Fibroblast of mammary gland (primary cell): ENCODE data around the gene SFI1.

ENCODE experiments used
- DNase-seq: peaks from one replicate; pipeline ENCODE4 v3.0.0-alpha.2; 2010; ENCODE audit warnings: low read depth
- H3K4me3 ChIP-seq: 2 replicates; pipeline ENCODE4 v1.5.1; 2011; ENCODE audit warnings: low read depth, mild to moderate bottlenecking, low read length, moderate library complexity; ENCODE audit not compliant: control insufficient read depth
- CTCF ChIP-seq: conservative IDR thresholded peaks from 2 replicates; pipeline ENCODE4 v1.5.1; 2011; ENCODE audit warnings: low read depth, low read length, inconsistent platforms; ENCODE audit not compliant: control insufficient read depth, insufficient read depth

The SFI1 gene

DNA sequence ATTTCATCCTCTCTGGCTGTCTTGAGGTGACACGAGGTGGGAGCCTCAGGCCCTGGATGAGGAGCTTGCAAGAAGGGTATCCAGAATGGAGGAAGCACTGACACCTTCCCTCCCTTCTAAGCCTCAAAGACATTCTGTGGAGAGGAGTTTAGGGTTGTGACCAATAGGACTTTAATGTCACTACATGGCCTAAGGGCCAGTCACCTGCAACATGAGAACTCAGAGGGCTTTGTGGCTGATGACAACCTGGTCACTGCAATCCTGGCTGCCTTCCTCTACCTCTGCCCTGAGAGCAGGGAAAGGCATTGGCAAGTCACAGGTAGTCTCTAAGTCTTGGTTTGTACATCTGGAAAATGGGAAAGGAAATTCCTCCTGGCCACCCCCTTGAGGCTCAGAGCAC lies 132.0 kb downstream of the SFI1 start:
- no peak overlapping the region for H3K4me3 ChIP-seq
- TF ChIP-seq CTCF, result no peak
- no peak for DNase-seq

- DNase-seq, result no peak
- peak overlapping the region; percentile 78 for H3K4me3 ChIP-seq
- TF ChIP-seq CTCF, result no peak
Measured at GRCh38 chr22:31628969-31629708, 132.8 kb downstream of the SFI1 start.

- H3K4me3 ChIP-seq, result peak overlapping the region; percentile 78
- no peak for TF ChIP-seq CTCF
- no peak for DNase-seq
Measured at GRCh38 chr22:31629741-31630184, 133.4 kb downstream of the SFI1 start.

DNA sequence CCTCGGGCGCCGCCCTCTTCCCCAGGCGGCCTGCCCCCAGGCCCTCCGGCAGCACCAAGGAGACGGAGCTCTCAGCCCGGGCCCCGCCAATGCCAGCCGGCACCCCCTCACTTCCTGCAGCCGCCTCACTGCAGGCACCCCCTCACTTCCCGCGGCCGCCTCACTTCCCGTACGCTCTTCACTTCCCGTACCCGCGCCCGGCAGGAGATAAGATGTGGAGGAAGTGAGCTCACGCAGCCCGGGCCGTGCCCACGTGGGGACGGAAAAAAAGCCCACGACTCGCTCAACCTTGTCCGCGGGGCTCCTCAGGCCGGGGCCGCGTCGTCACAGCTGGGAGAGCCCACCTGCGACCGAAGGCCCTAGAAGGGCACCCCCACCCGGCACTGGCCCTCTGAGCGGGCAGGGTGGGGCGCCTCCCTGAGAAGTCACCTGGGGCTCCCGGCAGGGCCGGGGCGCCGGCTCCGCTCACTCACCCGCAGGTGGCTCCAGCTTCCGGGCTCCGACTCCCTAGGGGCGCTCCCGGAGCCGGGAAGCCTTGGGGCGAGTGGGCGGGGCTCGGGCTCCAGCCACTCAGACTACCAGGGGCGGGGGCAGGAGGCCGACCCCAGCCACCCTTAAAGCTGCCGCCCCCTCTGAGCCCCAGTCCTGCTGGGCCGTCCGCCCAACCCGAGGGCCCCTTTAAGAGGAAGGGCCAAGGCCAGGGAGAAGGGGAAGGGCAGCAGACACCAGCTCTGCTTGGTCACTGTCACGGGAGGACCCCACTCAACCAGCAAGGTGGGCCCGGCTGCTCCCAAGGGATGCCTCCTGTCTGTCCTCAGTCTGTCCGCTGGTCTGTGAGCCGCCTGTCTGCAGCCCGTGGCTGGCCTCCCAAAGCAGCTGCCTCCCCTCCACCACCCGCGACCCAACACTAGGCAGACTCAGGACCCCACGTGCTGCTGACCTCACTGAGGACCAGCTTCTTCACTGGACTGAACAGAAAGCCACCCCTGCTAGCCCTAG lies 134.3 kb downstream of the SFI1 start:
- DNase-seq, result peak; percentile 70
- TF ChIP-seq CTCF, result no peak
- peak overlapping the region; percentile 78 for H3K4me3 ChIP-seq

DNA sequence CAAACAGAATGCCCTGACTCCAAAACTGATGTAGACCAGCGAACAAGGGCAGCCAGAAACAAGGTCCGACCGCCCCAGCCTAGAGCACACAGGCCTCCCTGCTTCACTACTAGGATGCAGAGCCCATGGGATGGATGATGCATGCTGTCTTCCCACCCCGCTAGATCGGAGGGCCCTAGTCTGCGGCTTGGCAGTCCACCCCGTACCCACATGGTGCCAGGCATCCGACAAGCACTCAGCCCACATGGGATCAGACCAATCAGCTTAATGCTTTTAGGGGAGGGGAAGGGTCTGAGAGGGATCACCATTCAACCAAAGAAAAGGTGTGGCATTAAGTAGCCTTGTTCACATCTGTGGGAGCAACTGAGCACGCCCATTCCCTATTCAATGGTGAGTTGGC lies 135.1 kb downstream of the SFI1 start:
- TF ChIP-seq CTCF, result no peak
- DNase-seq, result peak; percentile 51
- peak overlapping the region; percentile 78 for H3K4me3 ChIP-seq

DNA sequence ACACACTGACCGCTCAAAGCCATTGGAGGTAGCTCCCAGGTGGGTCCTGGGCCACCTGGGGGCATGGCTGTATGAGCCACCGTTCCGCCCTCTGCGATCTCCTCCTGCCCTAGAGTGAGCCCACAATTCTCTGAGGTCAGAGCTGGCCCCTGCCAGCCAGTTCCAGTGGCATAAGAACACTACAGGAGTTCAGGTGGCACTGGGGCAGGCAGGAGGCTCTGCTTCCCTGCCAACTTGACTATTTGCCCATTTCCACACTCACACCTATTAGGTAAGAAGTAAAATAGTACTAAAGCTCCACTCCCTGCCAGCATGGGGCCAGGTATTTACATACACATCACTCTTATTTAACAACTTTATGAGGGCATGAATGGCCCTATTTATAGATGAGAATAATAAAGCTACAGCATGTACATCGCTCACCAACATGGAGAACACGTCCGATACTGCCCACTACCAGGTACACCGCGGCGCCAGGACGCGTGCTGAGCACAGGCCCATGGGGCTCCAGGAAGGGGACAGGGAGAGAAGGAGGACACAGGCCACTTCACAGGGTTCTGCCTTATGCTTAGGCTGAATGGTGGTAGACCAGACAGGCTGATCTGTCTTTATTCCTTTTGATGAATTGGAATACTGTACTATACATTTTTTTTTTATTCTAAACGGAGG lies 139.4 kb downstream of the SFI1 start:
- no peak for TF ChIP-seq CTCF
- H3K4me3 ChIP-seq, result no peak overlapping the region
- DNase-seq, result no peak
